Duodenal mucosa (tissue), 2 donors: ENCODE data around the gene EPB41L4A.

Source experiments
- H3K27ac ChIP-seq: one replicate; pipeline ENCODE4 v1.7.0; 2013; ENCODE audit warnings: low read depth, low read length
- H3K27me3 ChIP-seq, 2 donors: one replicate each; pipeline ENCODE4 v1.7.0; 2013; ENCODE audit warnings: low read length in 2 of 2, control low read depth in 1 of 2; ENCODE audit not compliant: insufficient read depth in 2 of 2, control insufficient read depth in 1 of 2
- H3K36me3 ChIP-seq, 2 donors: one replicate each; pipeline ENCODE4 v1.7.0; 2013; ENCODE audit warnings: low read length in 2 of 2, control low read depth in 1 of 2; ENCODE audit not compliant: insufficient read depth in 2 of 2, control insufficient read depth in 1 of 2
- H3K4me1 ChIP-seq, 2 donors: one replicate each; pipeline ENCODE4 v1.7.0; 2013; ENCODE audit warnings: low read length in 2 of 2, control low read depth in 1 of 2; ENCODE audit not compliant: insufficient read depth in 2 of 2, control insufficient read depth in 1 of 2
- H3K4me3 ChIP-seq, 2 donors: one replicate each; pipeline ENCODE4 v1.7.0; 2013; ENCODE audit warnings: low read length in 2 of 2, low read depth in 1 of 2
- H3K9ac ChIP-seq, 2 donors: one replicate each; pipeline ENCODE4 v1.7.0; 2013; ENCODE audit warnings: low read length in 2 of 2, low read depth in 1 of 2
- H3K9me3 ChIP-seq, 2 donors: one replicate each; pipeline ENCODE4 v1.7.0; 2013; ENCODE audit warnings: low read length in 2 of 2, control low read depth in 1 of 2; ENCODE audit not compliant: control insufficient read depth in 1 of 2

EPB41L4A gene

DNA sequence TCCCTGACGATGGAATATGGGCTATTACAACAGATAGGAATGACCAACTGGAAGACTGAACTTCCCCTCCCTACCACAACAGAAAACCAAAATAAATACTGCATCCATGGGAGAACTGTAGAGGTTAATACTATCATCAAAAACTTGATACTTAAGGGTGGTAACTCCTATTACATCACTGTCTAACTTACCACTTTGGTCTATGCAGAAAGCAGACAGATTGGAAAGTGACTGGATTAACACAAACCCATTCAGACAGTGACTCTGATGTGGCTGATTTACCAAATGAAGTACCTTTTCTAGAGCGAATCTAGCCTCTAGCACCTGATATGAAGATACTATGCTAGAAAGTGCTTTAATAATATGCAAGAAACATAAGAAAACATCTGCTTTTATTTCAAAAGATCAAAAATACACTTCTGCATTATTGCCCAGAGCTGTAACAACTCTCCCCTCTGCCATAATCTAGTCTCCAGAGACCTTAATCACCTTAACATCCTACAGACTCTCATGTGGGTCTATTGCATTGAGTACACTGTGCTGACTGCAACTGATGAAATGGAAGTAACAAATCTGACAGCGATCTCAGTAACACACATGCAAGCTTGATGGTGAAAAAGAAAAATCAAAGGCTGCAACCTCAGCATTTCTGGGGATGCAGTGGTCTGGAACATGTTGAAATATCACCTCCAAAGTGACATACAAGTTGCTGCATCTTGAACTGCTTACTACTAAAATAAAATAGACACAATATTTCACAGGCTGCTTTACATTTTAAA, 62.7 kb downstream of the EPB41L4A start:
- Histone ChIP-seq H3K27ac (no peak overlapping the region), H3K4me3 (no peak overlapping the region), H3K4me1 (no peaks in the 10 kb centered on the region), H3K36me3 (no peaks in the 10 kb centered on the region), H3K9me3 (no peaks in the 10 kb centered on the region), H3K27me3 (no peaks in the 10 kb centered on the region), H3K9ac (no peak overlapping the region)

DNA sequence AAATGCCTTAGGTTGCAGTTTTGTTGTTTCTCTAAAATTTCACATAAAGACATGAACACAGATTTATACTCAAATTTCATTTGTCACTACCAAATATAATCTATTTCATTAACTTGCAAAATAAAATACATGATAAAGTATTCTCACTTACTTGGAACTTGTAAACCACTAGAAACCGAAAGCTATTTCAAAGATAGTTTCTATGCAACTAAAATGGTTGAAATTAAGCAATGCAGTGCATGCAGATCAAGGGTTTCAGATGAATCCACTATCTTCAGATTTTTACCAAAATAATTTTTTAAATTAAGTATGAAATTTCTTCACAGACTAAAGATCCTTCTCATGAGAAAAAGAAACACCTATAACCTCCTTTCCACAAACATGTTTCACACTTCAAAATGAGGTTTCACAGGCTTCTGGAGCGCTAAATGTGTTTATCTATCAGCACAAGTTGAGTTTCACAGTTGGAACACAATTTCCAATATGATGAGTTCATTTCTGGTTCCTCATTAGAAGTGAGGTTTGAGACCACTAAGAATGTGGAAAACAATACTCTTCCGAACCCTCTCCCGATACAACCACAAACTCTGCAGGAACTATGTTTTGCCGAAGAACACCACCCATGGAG, 63.9 kb downstream of the EPB41L4A start:
- no peak overlapping the region for H3K9ac ChIP-seq
- H3K36me3 ChIP-seq = no peaks in the 10 kb centered on the region
- H3K27ac ChIP-seq = no peak overlapping the region
- H3K27me3 ChIP-seq = no peaks in the 10 kb centered on the region
- no peaks in the 10 kb centered on the region for H3K9me3 ChIP-seq
- H3K4me1 ChIP-seq = no peaks in the 10 kb centered on the region
- no peak overlapping the region for H3K4me3 ChIP-seq

DNA sequence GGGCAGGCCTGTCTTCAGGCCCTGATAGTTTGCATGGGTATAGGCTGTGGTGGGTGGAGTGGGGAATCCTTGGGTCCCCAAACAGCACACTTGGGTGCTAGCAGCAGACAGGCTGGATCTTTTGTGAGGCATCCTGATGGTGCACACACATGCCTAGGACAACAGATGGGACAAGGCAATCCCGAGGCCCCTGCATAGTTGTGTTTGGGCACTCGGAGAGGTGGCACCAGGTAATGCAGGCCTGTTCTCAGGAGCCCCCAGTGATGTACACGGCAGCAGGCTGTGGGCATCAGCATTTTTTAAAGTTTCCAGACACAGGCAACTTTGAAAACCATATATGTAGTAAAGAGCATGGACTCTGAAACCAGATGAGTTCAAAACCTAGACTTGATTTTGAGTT, 65.4 kb downstream of the EPB41L4A start:
- H3K36me3 ChIP-seq = no peaks in the 10 kb centered on the region
- H3K4me3 ChIP-seq = no peak overlapping the region
- H3K9me3 ChIP-seq = no peaks in the 10 kb centered on the region
- no peaks in the 10 kb centered on the region for H3K4me1 ChIP-seq
- no peak overlapping the region for H3K27ac ChIP-seq
- H3K9ac ChIP-seq = no peak overlapping the region
- no peaks in the 10 kb centered on the region for H3K27me3 ChIP-seq

DNA sequence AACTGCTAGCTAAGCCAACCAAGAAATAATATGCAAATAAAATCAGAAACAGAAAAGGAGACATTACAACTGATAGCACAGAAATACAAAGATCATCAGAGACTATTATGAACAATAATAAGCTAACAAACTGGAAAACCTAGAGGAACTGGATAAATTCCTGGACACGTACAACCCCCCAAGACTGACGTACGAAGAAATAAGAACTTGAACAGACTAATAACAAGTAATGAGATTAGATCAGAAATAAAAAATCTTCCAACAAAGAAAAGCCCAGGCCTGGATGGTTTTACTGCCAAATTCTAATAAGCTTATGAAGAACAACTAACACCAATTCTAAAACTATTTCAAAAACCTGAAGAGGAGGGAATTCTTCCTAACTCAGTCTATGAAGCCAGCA, 67.9 kb downstream of the EPB41L4A start:
- Histone ChIP-seq H3K9ac (no peak overlapping the region), H3K27me3 (no peaks in the 10 kb centered on the region), H3K4me1 (peaks cover 0 to 6% of the 10 kb centered on the region in 2 donors), H3K27ac (no peak overlapping the region), H3K36me3 (no peaks in the 10 kb centered on the region), H3K4me3 (no peak overlapping the region), H3K9me3 (no peaks in the 10 kb centered on the region)

DNA sequence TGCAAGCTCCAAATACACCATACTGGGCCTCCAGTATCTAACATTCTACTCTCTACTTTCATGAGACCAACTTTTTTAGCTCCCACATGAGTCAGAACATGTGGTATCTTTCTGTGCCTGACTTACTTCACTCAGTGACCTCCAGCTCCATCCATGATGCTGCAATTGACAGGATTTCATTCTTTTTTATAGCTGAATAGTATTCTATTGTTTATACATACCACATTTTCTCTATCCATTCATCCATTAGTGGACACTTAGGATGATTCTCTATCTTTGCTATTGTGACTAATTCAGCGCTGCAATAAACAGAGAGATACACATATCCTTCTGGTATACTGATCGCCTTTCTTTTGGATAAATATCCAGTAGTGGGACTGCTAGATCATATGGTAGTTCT, 68.5 kb downstream of the EPB41L4A start:
- Histone ChIP-seq H3K27ac (no peak overlapping the region), H3K27me3 (no peaks in the 10 kb centered on the region), H3K9me3 (no peaks in the 10 kb centered on the region), H3K4me3 (no peak overlapping the region), H3K36me3 (no peaks in the 10 kb centered on the region), H3K9ac (no peak overlapping the region), H3K4me1 (peaks cover 0 to 6% of the 10 kb centered on the region in 2 donors)

DNA sequence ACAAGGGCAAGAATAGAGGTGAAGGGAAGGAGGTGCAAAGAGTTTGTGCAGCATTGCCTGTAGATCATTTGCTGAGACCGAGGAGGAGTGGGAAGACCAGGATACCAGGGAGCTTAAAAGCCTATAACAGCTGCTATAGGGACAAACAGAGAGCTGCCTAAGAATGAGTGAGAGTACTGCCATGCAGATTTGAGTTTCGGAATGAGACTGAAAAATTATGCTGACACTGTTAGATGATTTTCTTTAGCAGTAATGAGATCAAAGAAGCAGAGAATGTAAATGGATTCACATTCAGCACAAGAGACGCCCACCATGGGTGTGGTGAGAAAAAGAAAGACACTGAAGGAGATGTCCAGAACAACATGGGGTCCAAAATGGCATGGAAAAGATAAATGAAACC, 69.7 kb downstream of the EPB41L4A start:
- H3K9ac ChIP-seq = no peak overlapping the region
- H3K4me3 ChIP-seq = no peak overlapping the region
- no peaks in the 10 kb centered on the region for H3K27me3 ChIP-seq
- H3K4me1 ChIP-seq = peaks cover 0 to 6% of the 10 kb centered on the region in 2 donors
- H3K36me3 ChIP-seq = no peaks in the 10 kb centered on the region
- H3K9me3 ChIP-seq = no peaks in the 10 kb centered on the region
- H3K27ac ChIP-seq = no peak overlapping the region

DNA sequence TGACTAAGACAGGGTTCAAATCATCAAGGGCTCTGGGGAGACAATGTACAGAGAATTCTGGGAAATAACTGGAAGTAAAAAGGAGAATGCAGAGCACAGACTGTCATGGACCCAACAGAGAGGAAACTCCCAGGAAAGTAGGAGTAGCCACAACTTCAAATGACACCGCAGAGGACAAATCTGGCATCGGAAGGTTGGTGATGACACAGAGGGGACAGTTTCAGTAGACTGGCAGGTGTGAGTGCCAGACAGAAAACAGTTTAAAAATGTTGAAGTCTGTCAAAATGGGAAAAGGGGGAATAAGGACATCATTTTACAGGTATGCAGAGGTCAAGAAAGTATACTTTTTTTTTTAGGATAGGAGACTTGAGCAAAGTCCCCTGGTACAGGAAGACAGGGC, 70.2 kb downstream of the EPB41L4A start:
- H3K27me3 ChIP-seq = no peaks in the 10 kb centered on the region

DNA sequence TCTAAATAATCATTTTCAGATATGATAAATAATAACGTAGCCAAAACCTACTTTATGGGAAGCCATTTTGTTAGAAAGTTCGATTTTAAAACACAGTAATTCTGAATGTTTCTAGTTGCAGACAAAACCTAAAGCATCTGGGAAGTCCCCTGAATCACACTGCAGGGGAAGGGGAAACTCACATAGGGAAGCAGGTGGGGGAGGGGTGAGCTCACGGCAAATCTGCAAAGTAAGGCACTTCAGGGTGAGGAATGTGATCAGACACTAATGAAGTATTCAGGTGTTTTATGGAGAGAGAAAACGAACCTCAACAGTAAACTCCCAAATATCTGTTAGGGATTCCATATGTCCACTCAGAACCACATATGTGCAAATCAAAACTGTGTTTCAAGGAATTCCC, 70.7 kb downstream of the EPB41L4A start:
- Histone ChIP-seq H3K4me3 (no peak overlapping the region), H3K4me1 (peaks cover 0 to 6% of the 10 kb centered on the region in 2 donors), H3K9me3 (no peaks in the 10 kb centered on the region), H3K27me3 (no peaks in the 10 kb centered on the region), H3K9ac (no peak overlapping the region), H3K36me3 (no peaks in the 10 kb centered on the region), H3K27ac (no peak overlapping the region)

More for the DNA sequence above, 70.2 kb downstream of the EPB41L4A start:
- Histone ChIP-seq H3K4me3 (no peak overlapping the region), H3K9ac (no peak overlapping the region), H3K4me1 (peaks cover 0 to 6% of the 10 kb centered on the region in 2 donors), H3K27ac (no peak overlapping the region), H3K9me3 (no peaks in the 10 kb centered on the region), H3K36me3 (no peaks in the 10 kb centered on the region)

DNA sequence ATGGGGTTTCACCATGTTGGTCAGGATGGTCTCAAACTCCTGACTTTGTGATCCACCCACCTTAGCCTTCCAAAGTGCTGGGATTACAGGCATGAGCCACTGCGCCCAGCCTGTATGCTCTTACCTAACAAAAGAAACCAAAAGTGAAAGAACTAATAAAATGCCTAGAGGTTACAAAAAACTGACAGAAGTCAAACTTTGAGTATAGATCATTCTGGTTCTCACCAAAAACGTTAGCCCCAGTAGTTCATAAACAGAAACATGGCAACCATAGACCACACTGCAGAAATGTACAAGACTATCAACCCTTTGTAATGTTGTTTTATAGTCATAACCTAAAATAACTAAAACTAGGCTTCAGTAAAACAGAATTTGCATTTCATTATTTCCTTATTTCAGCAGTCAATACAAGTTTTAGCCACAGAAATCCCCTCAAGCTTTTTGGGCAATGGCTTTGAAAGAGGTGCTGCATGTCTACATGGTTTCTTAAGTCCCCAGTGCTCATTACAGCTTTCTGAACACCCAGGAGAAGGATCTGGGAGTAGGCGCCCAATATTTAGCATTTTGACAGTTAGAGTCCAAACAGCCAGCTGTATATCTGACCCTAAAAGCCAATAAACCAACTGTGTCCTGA, 72.5 kb downstream of the EPB41L4A start:
- Histone ChIP-seq H3K9me3 (no peaks in the 10 kb centered on the region), H3K27me3 (no peaks in the 10 kb centered on the region), H3K4me3 (no peak overlapping the region), H3K36me3 (no peaks in the 10 kb centered on the region), H3K4me1 (peaks cover 0 to 6% of the 10 kb centered on the region in 2 donors), H3K27ac (no peak overlapping the region), H3K9ac (no peak overlapping the region)

DNA sequence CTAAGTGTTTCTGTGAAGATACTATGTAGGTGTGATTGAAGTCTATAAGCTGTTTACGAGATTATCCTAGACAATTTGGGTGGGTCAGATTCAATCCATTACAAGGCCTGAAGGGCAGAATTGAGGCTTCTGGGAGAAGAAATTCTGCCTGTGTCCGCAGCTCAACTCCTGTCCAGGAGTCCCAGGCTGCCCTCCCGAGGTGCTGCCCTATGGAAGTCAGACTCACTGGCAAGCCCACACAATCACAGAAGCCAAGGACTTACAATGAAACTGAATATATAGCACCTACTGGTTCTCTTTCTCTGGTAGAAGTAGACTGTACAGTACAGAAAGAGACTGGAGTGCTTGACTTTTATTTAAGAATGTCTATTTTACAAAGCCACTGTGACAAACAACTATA, 74.5 kb downstream of the EPB41L4A start:
- no peaks in the 10 kb centered on the region for H3K36me3 ChIP-seq
- H3K27ac ChIP-seq = no peak overlapping the region
- no peak overlapping the region for H3K4me3 ChIP-seq
- peaks cover 0 to 6% of the 10 kb centered on the region in 2 donors for H3K4me1 ChIP-seq
- no peaks in the 10 kb centered on the region for H3K27me3 ChIP-seq
- H3K9me3 ChIP-seq = no peaks in the 10 kb centered on the region
- no peak overlapping the region for H3K9ac ChIP-seq
